Measurements from ENCODE around the gene MYL10. TPM values are rescaled to one million over a fixed set of nuclear protein-coding genes. Genes with fewer than 3 reads are reported as not detected.
"Not testable (repeated sequence)": the region's sequence is repeated elsewhere in the genome, so short reads cannot be mapped to it uniquely, and the experiment has no call there.

Gene MYL10
- total RNA-seq, 1 donor from 2014 or later, result not detected

DNA sequence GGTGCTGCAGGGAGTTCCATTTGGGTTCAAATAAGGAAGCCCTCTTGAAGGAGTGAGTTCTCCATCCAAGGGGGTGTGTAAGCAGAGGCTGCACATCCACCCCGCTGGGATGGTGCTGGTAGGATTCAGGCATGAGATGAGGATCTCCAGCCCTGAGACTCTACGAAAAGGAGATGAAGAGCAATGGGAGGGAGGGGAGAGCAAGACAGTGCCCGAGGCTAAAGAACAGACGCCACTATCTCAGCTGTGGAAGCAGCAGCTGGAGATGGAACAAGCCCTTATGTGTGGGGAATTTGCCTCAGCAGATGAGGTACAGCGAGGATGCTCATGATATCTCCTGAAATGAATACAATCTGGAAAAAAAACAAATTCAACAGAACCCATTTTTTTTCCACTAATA lies 28.1 kb upstream of the MYL10 start:
- no peak for DNase-seq (ENCODE audit: extremely low spot score, unreplicated experiment)
- H3K4me1 Mint-ChIP-seq (ENCODE audit: unreplicated experiment), result no peaks in the 10 kb centered on the region
- peaks cover 9% of the 10 kb centered on the region for H3K27me3 Mint-ChIP-seq
- no peaks in the 10 kb centered on the region for H3K9me3 Mint-ChIP-seq
- no peaks in the 10 kb centered on the region for H3K36me3 Mint-ChIP-seq
- no peak overlapping the region for H3K4me3 Mint-ChIP-seq
- no peak overlapping the region for H3K27ac Mint-ChIP-seq
- TF ChIP-seq, protein P1, sequence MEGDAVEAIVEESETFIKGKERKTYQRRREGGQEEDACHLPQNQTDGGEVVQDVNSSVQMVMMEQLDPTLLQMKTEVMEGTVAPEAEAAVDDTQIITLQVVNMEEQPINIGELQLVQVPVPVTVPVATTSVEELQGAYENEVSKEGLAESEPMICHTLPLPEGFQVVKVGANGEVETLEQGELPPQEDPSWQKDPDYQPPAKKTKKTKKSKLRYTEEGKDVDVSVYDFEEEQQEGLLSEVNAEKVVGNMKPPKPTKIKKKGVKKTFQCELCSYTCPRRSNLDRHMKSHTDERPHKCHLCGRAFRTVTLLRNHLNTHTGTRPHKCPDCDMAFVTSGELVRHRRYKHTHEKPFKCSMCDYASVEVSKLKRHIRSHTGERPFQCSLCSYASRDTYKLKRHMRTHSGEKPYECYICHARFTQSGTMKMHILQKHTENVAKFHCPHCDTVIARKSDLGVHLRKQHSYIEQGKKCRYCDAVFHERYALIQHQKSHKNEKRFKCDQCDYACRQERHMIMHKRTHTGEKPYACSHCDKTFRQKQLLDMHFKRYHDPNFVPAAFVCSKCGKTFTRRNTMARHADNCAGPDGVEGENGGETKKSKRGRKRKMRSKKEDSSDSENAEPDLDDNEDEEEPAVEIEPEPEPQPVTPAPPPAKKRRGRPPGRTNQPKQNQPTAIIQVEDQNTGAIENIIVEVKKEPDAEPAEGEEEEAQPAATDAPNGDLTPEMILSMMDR (conservative IDR thresholded peaks at IDR 0.05), result no peak

DNA sequence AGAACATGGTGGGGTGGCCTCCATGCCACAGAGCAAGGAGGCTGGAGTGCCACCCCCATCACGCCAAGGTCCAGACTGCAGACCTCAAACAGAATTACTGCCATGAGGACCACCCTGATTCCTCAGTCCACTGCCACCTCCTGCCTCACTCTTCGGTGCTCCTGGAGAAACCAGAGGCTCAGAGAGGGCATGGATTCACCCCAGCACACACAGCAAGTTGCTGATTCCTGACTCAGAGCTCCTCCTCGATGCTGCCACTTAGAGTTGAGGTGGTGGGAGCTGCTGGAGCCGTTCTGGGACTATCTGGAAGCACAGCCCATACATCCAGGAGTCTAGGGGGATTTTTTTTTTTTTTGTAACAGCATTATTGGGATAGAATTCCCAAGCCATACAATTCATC lies 22.0 kb upstream of the MYL10 start:
- no peaks in the 10 kb centered on the region for H3K36me3 Mint-ChIP-seq
- no peak overlapping the region for H3K4me3 Mint-ChIP-seq
- no peak for DNase-seq (ENCODE audit: extremely low spot score, unreplicated experiment)
- peaks cover 3% of the 10 kb centered on the region for H3K27me3 Mint-ChIP-seq
- no peaks in the 10 kb centered on the region for H3K4me1 Mint-ChIP-seq (ENCODE audit: unreplicated experiment)
- H3K27ac Mint-ChIP-seq, result no peak overlapping the region
- H3K9me3 Mint-ChIP-seq, result no peaks in the 10 kb centered on the region
- TF ChIP-seq, protein P1 (conservative IDR thresholded peaks at IDR 0.05), result no peak

DNA sequence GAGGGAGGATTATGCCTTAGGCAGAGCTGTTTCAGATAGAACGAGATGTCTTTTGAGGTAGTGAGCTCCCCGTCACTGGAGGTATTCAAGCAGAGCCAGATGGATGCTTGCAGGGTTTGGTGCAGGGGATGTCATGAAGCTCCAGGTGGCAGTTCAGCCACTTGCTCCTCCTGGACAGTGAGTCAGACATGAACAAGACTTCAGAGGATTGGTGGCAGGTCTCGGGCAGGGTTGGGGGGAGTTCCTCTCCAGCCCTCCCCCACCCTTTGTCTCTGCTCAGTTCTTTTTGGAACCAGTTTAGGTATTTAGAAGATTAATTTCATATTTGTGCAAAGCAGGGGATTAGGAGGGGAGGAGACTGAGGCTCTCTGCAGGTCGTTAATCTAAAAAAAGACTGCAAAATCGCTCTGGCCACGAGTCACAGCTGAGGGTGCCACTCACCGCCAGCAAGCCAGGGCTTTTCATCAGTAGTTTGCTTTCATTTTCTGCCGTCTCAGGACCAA lies 21.5 kb upstream of the MYL10 start:
- TF ChIP-seq, protein P1 (conservative IDR thresholded peaks at IDR 0.05), result no peak
- Mint-ChIP-seq H3K4me3 (no peak overlapping the region), H3K36me3 (no peaks in the 10 kb centered on the region), H3K27ac (no peak overlapping the region), H3K27me3 (peaks cover 3% of the 10 kb centered on the region), H3K4me1 (ENCODE audit: unreplicated experiment) (no peaks in the 10 kb centered on the region), H3K9me3 (no peaks in the 10 kb centered on the region)
- DNase-seq (ENCODE audit: extremely low spot score, unreplicated experiment), result no peak

DNA sequence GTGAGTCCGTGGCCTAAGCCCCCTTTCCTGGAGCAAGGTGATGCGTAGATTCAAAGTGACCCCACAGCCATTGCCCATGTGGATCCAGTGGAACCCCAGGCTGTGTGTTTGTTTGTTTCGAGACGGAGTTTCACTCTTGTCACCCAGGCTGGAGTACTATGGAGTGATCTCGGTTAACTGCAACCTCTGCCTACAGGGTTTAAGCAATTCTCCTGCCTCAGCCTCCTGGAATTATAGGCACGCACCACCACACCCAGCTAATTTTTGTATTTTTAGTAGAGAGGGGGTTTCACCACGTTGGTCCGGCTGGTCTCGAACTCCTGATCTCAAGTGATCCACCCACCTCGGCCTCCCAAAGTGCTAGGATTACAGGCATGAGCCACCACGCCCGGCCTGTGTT lies 18.8 kb upstream of the MYL10 start:
- H3K36me3 Mint-ChIP-seq; H3K4me3 Mint-ChIP-seq; H3K4me1 Mint-ChIP-seq (ENCODE audit: unreplicated experiment); H3K27ac Mint-ChIP-seq; H3K27me3 Mint-ChIP-seq; H3K9me3 Mint-ChIP-seq; DNase-seq (ENCODE audit: extremely low spot score, unreplicated experiment): not testable (repeated sequence)

DNA sequence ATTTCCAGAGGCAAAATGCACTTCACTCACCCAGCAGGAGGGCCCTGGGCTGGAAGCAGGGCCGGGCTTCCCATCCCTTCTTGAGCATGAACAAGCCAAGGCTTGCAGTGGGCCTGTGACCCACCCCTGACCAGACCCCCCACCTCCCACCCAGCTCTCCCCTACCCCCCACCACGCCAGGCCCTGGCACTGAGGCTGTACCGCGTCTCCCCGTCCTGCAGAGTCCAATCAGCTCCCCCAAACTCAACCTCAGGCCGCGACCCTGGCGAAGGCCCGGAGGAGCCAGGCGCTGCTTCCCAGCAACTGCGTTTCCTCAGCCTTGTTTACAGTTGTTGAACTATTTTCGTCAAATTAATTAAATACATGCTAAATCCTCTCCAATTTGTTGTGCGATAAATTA lies 16.9 kb upstream of the MYL10 start:
- Mint-ChIP-seq H3K4me1 (ENCODE audit: unreplicated experiment) (no peaks in the 10 kb centered on the region), H3K9me3 (no peaks in the 10 kb centered on the region), H3K27ac (no peak overlapping the region), H3K4me3 (no peak overlapping the region), H3K27me3 (peaks cover 1% of the 10 kb centered on the region), H3K36me3 (no peaks in the 10 kb centered on the region)
- TF ChIP-seq, protein P1 (conservative IDR thresholded peaks at IDR 0.05), result no peak
- DNase-seq (ENCODE audit: extremely low spot score, unreplicated experiment), result no peak

DNA sequence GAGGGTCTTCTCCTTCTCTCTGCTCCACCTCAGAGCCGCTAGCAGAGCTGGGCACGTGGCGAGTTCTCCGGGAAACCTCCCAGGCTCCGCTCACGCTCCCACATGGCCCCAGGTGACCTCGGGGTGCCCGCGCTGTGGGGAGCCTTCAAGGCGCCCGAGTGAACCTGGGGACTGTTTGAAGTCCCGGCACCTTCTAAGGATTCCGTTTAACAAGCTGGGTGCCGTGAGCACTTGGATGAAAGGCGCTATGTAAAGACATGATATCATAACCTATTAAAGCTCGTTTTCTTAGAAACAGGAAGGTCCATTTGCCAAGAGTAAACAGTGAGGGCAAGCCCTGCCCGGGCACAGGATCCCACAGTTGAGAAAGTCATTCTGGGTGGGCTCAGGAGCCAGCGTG lies 15.8 kb upstream of the MYL10 start:
- Mint-ChIP-seq H3K36me3 (no peaks in the 10 kb centered on the region), H3K27ac (no peak overlapping the region), H3K9me3 (no peaks in the 10 kb centered on the region), H3K4me1 (ENCODE audit: unreplicated experiment) (no peaks in the 10 kb centered on the region), H3K27me3 (peaks cover 2% of the 10 kb centered on the region), H3K4me3 (no peak overlapping the region)
- no peak for DNase-seq (ENCODE audit: extremely low spot score, unreplicated experiment)
- TF ChIP-seq, protein P1 (conservative IDR thresholded peaks at IDR 0.05), result no peak

DNA sequence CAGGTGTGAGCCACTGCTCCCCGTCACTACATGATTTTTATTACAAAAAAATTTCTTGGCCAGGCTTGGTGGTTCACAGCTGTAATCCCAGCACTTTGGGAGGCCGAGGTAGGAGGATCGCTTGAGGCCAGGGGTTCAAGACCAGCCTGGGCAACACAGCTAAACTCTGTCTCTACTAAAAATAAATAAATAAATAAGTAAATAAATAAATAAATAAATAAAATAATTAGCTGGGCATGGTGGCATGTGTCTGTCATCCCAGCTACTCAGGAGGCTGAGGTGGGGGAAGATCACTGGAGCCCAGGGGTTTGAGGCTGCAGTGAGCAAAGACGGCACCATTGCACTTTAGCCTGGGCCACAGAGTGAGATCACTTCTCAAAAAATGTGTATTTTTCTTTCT lies 10.0 kb upstream of the MYL10 start:
- H3K4me1 Mint-ChIP-seq (ENCODE audit: unreplicated experiment); H3K27me3 Mint-ChIP-seq; H3K9me3 Mint-ChIP-seq: not testable (repeated sequence)

More for the DNA sequence above, 10.0 kb upstream of the MYL10 start:
- H3K4me3 Mint-ChIP-seq; H3K27ac Mint-ChIP-seq; H3K36me3 Mint-ChIP-seq; DNase-seq (ENCODE audit: extremely low spot score, unreplicated experiment): not testable (repeated sequence)
